Effector memory CD4-positive, alpha-beta T cell (primary cell): ENCODE data around the gene PIAS3.

ENCODE experiments used
- DNase-seq, 3 donors: peaks; one replicate each; pipeline ENCODE4 v3.0.0-alpha.2; 2020
- H3K27ac ChIP-seq: 2 replicates; pipeline ENCODE4 v1.7.0; 2013; ENCODE audit warnings: mild to moderate bottlenecking, low read length, moderate library complexity; ENCODE audit not compliant: insufficient read depth, poor library complexity, severe bottlenecking
- H3K27me3 ChIP-seq: replicated peaks from 2 replicates; pipeline ENCODE4 v1.7.0; 2013; ENCODE audit warnings: mild to moderate bottlenecking, low read length; ENCODE audit not compliant: insufficient read depth, control insufficient read depth, poor library complexity, severe bottlenecking
- H3K36me3 ChIP-seq: 2 replicates; pipeline ENCODE4 v1.7.0; 2013; ENCODE audit warnings: mild to moderate bottlenecking, low read length, moderate library complexity; ENCODE audit not compliant: control insufficient read depth, insufficient read depth
- H3K4me1 ChIP-seq: 2 replicates; pipeline ENCODE4 v1.7.0; 2013; ENCODE audit warnings: low read length, mild to moderate bottlenecking; ENCODE audit not compliant: control insufficient read depth, insufficient read depth, poor library complexity, severe bottlenecking
- H3K4me3 ChIP-seq: 2 replicates; pipeline ENCODE4 v1.7.0; 2013; ENCODE audit warnings: low read length, low read depth, mild to moderate bottlenecking; ENCODE audit not compliant: insufficient read depth, poor library complexity, severe bottlenecking
- H3K9me3 ChIP-seq: 2 replicates; pipeline ENCODE4 v1.7.0; 2013; ENCODE audit warnings: mild to moderate bottlenecking, low read length, moderate library complexity; ENCODE audit not compliant: control insufficient read depth

Gene PIAS3

DNA sequence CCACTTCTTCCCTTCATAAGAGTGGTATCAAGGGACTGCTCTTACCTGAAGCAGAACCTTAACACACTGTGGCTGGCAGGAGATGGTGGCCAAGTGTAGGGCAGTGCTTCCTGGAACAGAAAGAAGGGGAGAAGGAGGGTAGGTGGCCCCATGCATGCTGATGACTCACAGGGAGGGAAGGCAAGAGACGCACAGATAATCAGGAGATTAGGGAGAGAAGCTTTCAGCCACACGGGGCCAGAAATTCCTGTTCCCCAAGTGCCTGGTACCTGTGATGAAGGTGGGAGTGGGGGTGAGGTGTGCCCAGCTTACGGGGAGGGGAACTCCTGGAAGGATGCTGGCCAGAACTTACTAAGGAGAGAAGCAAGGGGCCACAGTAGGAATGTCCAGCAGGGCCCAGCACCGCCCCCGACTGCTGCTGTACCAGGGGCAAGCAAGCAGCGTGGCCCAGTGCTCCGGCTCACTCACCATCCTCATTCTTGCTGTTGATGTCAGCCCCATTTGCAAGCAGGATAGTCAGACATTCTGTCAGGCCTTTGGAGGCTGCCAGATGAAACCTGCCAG is 19.1 kb upstream of the PIAS3 start:
- Histone ChIP-seq H3K36me3 (no peaks in the 10 kb centered on the region), H3K27ac (no peak overlapping the region), H3K27me3 (no peaks in the 10 kb centered on the region), H3K4me1 (no peaks in the 10 kb centered on the region), H3K4me3 (no peak overlapping the region), H3K9me3 (no peaks in the 10 kb centered on the region)
- no peak for DNase-seq

- no peak overlapping the region for H3K4me3 ChIP-seq
- H3K27me3 ChIP-seq: no peaks in the 10 kb centered on the region
- H3K36me3 ChIP-seq: no peaks in the 10 kb centered on the region
- peaks cover 6% of the 10 kb centered on the region for H3K4me1 ChIP-seq
- H3K9me3 ChIP-seq: no peaks in the 10 kb centered on the region
- no peak overlapping the region for H3K27ac ChIP-seq
- no peak for DNase-seq
Measured at GRCh38 chr1:145874646-145875045, 15.8 kb upstream of the PIAS3 start.

DNA sequence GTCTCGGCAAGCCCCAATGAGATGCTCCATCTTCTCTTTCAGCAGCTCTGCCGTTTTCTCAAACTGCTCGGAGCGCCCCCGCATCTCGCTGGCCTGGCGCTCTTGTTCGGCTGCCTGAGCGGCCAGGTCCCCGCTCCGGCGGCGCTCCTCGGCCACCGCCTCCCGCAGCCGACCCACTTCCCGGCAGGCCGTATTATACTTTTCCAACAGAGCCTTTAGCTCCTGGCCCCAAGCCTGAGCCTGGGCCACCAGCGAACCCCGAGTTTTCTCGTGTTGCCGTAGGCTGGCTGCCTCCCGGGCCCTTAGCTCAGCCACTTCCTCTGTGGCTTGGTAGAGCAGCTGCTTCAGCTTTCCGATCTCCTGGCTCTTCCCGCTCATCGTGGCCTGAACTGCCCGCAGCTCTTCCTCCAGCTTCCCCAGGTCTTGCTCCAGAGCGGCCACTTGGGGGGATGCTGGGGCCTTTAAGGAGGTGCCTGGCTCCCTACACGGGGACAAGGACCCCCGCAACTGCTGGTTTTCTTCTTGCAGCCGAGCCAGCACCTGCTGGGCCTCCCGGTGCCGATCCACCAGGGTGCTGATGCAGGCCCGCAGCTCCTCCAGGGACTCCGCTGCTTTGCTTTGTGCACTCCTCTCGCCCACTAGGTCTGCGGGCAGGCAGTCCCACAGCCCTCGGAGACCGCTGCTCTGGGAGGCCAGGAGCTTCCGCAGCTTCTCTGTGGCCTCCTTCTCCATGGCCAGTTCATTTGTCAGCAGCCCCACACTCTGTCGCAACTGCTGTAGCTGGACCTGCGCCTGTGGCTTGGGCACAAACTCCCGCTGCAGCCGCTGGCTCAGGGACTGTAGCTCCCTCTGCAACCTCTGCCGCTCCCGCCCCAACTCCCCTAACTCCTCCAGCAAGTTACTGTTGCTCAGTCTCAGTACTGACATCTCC is 13.4 kb upstream of the PIAS3 start:
- no peak for DNase-seq
- Histone ChIP-seq H3K4me3 (peak overlapping the region; percentile 42), H3K27ac (no peak overlapping the region), H3K4me1 (peaks cover 6% of the 10 kb centered on the region), H3K9me3 (no peaks in the 10 kb centered on the region), H3K27me3 (no peaks in the 10 kb centered on the region), H3K36me3 (no peaks in the 10 kb centered on the region)

DNA sequence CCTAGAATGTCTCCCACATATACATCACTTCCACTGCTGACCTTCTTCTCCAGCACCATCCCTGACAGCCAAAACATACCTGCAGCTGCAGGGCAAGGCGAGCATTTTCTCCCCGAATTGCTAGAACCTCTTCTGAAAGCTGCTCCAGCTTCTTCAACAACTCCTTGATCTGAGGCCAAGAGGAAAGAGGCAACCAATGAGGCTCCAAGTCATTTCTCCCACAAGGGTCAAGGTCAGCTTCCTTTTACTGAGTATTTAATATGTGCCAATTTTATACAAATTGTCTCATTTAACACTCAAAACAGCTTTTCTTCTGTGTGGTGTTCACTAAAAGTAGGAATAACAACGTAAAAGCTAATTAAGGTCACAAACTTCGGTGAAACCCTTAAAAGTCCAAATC is 9.4 kb upstream of the PIAS3 start:
- H3K36me3 ChIP-seq: no peaks in the 10 kb centered on the region
- no peak for DNase-seq

GRCh38 chr1:145863282-145864018 is 4.6 kb upstream of the PIAS3 start:
- no peaks in the 10 kb centered on the region for H3K36me3 ChIP-seq
- H3K4me1 ChIP-seq: no peaks in the 10 kb centered on the region
- H3K9me3 ChIP-seq: no peaks in the 10 kb centered on the region
- H3K27ac ChIP-seq: no peak overlapping the region
- DNase-seq: no peak
- H3K4me3 ChIP-seq: no peak overlapping the region
- H3K27me3 ChIP-seq: no peaks in the 10 kb centered on the region

More for the DNA sequence above, 9.4 kb upstream of the PIAS3 start:
- Histone ChIP-seq H3K9me3 (no peaks in the 10 kb centered on the region), H3K27me3 (no peaks in the 10 kb centered on the region), H3K27ac (no peak overlapping the region), H3K4me3 (no peak overlapping the region), H3K4me1 (peaks cover 6% of the 10 kb centered on the region)

- Histone ChIP-seq H3K9me3 (no peaks in the 10 kb centered on the region), H3K4me1 (peaks cover 8% of the 10 kb centered on the region), H3K27me3 (no peaks in the 10 kb centered on the region), H3K36me3 (peaks cover 6% of the 10 kb centered on the region), H3K4me3 (peak overlapping the region; percentile 99), H3K27ac (peak overlapping the region; percentile 78)
- peak; percentile 48 to 73 (median 62) for DNase-seq
Measured at GRCh38 chr1:145859491-145860023, 676 bp upstream of the PIAS3 start.

DNA sequence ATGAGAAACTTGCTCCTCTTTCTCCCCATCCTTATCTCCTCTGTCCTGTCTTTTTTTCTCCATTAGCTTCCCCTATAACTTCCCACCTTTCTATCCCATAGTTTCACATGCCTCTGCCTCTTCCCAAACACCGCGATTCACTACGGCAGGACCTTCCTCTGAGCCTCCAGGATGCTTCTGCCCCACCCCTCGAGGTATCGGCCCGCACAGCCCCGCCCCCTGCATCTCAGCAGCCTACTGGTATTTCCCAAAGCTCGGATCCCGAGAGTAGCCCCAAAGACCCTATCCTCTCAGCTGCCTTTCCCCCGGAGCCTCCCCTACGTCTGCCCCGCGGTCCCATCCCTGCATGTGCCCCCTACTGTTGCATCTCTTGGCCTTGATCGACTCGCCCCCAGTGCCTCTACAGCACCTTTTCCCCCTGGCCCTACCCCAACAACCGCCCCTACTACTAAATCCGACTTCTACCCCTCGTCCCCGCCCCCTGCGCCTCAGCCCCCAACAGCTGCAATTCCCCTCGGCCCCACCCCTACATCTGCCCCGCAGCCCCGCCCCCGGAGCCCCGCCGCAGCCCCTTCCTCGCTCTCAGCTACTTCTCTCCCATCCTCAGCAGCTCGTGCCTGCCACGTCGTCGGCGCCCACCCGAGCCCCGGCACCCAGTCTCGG is 512 bp downstream of the PIAS3 start:
- peak overlapping the region; percentile 78 for H3K27ac ChIP-seq
- no peaks in the 10 kb centered on the region for H3K9me3 ChIP-seq
- DNase-seq: peak; percentile 39 to 63 (median 57)
- H3K27me3 ChIP-seq: no peaks in the 10 kb centered on the region
- peaks cover 8% of the 10 kb centered on the region for H3K4me1 ChIP-seq
- peak overlapping the region; percentile 99 for H3K4me3 ChIP-seq
- peaks cover 14% of the 10 kb centered on the region for H3K36me3 ChIP-seq

DNA sequence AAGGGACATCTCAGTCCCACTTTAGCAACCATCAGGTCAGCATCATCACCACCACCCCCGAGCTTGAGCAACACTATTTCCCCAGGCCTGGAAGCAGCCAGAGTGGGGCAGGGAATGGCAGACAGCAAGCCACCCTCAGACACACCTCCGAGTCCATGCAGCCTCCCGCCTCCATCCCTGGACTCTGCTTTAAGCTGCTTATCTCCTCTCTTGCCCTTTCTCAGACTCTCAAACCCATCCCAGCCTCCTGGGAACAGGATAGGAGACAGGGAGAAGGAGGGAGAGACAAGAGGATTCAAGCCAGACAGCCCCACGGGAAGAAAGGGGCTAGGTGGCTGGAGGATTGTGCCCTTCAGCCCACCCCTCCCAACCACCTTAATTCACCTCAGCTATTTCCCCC is 1.7 kb downstream of the PIAS3 start:
- Histone ChIP-seq H3K27me3 (no peaks in the 10 kb centered on the region), H3K4me3 (no peak overlapping the region), H3K36me3 (peaks cover 22% of the 10 kb centered on the region), H3K27ac (no peak overlapping the region), H3K4me1 (peaks cover 8% of the 10 kb centered on the region), H3K9me3 (no peaks in the 10 kb centered on the region)
- no peak for DNase-seq

DNA sequence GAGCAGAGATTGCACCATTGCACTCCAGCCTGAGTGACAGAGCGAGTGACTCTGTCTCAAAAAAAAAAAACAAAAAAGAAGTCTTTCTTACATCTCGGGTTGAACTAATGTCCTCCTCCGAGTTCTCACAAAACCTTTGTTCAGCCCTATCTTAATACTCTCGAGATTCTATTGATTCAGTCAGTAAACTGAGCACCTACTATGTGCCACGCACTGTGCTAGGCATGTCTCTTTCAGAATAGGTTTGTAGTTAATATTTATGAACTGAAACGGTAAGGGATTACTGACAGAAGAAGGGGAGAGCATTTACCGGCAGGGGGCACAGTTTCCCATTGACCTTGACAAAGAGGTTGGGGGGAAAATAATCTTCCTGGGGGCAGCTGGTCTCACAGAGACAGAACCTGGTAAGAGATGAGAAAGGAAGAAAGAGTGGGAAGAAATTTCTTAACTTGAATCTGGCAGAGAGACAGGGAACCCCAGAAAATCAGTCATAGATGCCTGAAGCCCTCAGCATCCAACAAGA is 3.4 kb downstream of the PIAS3 start:
- no peak for DNase-seq
- Histone ChIP-seq H3K27me3 (no peaks in the 10 kb centered on the region), H3K4me3 (no peak overlapping the region), H3K27ac (no peak overlapping the region), H3K4me1 (peaks cover 8% of the 10 kb centered on the region), H3K9me3 (no peaks in the 10 kb centered on the region), H3K36me3 (peaks cover 22% of the 10 kb centered on the region)
